ENCODE results near the gene TNFAIP8.
"Not testable (repeated sequence)": the region's sequence is repeated elsewhere in the genome, so short reads cannot be mapped to it uniquely, and the experiment has no call there.

Gene TNFAIP8

GRCh38 chr5:119398727-119399466 lies 43.1 kb downstream of the TNFAIP8 start:
- no peak for DNase-seq

GRCh38 chr5:119400245-119400644 lies 44.4 kb downstream of the TNFAIP8 start:
- DNase-seq, result no peak

GRCh38 chr5:119402081-119402480 lies 46.3 kb downstream of the TNFAIP8 start:
- no peak for DNase-seq

GRCh38 chr5:119402555-119402954 lies 46.7 kb downstream of the TNFAIP8 start:
- no peak for DNase-seq

- DNase-seq, result no peak
These were observed 48.2 kb downstream of the TNFAIP8 start for GRCh38 chr5:119404033-119404432.

- no peak for DNase-seq
These were observed 49.6 kb downstream of the TNFAIP8 start for GRCh38 chr5:119405419-119405818.

GRCh38 chr5:119406551-119407110 lies 50.8 kb downstream of the TNFAIP8 start:
- DNase-seq, result no peak

GRCh38 chr5:119409235-119409815 lies 53.5 kb downstream of the TNFAIP8 start:
- DNase-seq, result peak; percentile 26

GRCh38 chr5:119410448-119411159 lies 54.8 kb downstream of the TNFAIP8 start:
- no peak for DNase-seq

GRCh38 chr5:119411361-119412278 lies 55.8 kb downstream of the TNFAIP8 start:
- DNase-seq, result peak; percentile 70

- no peak for DNase-seq
These were observed 56.7 kb downstream of the TNFAIP8 start for GRCh38 chr5:119412279-119413227.

GRCh38 chr5:119414124-119414734 lies 58.4 kb downstream of the TNFAIP8 start:
- not testable (repeated sequence) for DNase-seq

- DNase-seq, result no peak
These were observed 62.2 kb downstream of the TNFAIP8 start for GRCh38 chr5:119417891-119418605.

GRCh38 chr5:119418606-119419100 lies 62.8 kb downstream of the TNFAIP8 start:
- no peak for DNase-seq

- no peak for DNase-seq
These were observed 64.3 kb downstream of the TNFAIP8 start for GRCh38 chr5:119420169-119420568.

- no peak for DNase-seq
These were observed 70.2 kb downstream of the TNFAIP8 start for GRCh38 chr5:119426057-119426456.

- DNase-seq, result no peak
These were observed 71.2 kb downstream of the TNFAIP8 start for GRCh38 chr5:119427060-119427459.

GRCh38 chr5:119427596-119427995 lies 71.8 kb downstream of the TNFAIP8 start:
- DNase-seq, result not testable (repeated sequence)

- DNase-seq, result not testable (repeated sequence)
These were observed 72.3 kb downstream of the TNFAIP8 start for GRCh38 chr5:119428166-119428565.

- DNase-seq, result not testable (repeated sequence)
These were observed 72.8 kb downstream of the TNFAIP8 start for GRCh38 chr5:119428574-119428973.

Measured in CD4-positive, alpha-beta T cell treated with Interleukin-6 for 4 hours (primary cell).